ENCODE measurements around the gene GNG13.

GNG13 gene

DNA sequence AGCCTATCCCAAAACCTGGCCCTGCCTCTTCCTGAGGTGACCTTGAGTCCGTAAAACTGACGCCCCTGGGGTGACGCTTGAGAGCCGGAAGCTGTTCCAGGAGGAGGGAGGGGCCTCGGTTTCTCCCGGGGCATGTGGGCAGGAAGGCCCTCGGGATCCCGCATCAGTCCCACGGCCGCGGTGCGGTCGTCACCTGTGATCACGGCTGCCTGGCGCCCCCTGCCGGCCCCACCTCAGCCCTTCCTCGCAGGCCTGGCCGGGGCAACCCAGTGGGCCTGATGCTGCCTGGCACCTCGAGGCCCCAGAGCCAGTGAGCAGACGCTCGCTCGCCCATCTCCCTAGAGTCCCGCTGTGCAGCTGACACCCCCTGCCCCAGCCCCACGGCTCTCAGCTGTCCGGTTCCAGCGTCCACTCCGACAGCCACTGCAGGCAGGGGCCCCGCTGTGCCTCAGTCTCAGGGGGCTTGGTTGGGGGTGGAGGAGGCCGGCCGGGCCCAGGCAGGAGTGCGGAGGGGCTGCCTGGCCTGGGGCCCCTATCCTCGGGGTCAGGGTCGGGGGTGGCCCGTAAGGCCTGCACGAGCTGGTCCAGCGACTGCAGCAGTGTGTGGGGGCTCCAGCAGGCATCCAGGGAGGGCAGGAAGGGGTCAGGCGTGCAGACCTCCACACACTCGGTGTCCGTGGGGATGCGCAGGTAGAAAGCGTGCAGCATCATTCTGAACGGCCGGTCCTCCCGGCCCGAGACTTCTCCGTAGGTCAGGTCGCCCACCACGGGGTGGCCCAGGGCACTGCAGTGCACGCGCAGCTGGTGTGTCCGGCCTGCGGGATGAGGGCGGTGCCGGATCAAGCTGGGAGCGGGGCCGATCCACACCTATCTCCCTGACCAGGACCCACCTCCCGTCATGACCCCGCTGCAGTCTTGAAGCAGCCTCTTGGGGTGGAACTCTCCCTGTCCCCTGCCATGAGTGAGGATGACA, 14.7 kb downstream of the GNG13 start:
- TF ChIP-seq, protein P1, sequence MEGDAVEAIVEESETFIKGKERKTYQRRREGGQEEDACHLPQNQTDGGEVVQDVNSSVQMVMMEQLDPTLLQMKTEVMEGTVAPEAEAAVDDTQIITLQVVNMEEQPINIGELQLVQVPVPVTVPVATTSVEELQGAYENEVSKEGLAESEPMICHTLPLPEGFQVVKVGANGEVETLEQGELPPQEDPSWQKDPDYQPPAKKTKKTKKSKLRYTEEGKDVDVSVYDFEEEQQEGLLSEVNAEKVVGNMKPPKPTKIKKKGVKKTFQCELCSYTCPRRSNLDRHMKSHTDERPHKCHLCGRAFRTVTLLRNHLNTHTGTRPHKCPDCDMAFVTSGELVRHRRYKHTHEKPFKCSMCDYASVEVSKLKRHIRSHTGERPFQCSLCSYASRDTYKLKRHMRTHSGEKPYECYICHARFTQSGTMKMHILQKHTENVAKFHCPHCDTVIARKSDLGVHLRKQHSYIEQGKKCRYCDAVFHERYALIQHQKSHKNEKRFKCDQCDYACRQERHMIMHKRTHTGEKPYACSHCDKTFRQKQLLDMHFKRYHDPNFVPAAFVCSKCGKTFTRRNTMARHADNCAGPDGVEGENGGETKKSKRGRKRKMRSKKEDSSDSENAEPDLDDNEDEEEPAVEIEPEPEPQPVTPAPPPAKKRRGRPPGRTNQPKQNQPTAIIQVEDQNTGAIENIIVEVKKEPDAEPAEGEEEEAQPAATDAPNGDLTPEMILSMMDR (IDR thresholded peaks at IDR 0.05) = peak; percentile 85

DNA sequence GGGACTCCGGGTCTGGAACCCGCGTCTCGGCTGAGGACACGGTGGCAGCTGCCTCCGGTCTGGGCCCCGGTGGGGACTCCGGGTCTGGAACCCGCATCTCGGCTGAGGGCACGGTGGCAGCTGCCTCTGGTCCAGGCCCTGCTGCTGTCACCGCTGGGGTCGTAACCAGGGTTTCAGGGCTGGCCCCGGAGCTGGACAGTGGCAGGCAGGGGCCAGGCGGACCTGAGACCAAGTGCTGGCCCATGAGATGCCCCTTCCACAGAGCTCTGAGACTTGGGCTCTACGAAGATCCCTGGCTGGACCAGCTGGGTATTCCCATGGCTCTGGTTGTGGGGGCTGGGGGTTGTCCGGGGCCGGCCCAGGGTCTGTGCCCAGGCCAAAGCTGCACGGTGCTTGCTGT, 16.1 kb downstream of the GNG13 start:
- TF ChIP-seq, protein P1 (IDR thresholded peaks at IDR 0.05) = no peak

DNA sequence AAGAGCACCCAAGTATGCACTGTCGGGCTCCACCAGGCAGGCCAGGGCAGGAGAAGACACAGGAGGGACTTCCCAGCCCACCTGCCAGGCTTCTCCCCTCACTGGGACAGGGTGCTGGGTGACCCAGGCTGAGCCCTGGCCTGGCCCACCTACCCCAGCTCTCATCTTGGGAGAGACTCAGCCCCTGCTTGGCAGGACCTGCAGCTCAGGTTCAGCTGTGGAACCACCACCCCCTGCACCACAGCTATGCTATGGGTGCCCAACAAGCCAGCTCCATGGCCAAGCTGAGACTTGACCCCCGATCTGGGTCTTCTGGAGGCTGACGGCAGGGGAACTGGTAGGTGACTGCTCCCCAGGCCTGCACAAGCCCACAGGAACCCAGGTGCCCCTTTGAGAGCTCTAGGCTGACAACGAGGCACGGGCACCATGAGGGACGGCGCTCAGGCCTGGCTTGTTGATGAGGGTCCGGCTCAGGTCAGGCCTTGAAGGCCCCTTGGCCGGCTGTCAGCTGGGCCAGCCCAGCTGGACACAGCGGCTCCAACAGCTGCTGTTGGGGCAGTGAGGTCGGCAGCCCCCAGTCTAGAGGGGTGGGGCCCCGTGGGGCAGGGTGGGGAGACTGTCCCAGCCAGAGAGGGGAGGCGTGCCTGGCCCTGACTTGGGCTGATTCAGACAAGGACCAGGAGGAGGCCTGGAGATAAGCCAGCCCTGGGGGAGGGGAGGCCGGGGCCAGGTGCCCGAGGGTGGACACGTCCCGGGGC, 17.0 kb downstream of the GNG13 start:
- TF ChIP-seq, protein P1 (IDR thresholded peaks at IDR 0.05) = no peak

DNA sequence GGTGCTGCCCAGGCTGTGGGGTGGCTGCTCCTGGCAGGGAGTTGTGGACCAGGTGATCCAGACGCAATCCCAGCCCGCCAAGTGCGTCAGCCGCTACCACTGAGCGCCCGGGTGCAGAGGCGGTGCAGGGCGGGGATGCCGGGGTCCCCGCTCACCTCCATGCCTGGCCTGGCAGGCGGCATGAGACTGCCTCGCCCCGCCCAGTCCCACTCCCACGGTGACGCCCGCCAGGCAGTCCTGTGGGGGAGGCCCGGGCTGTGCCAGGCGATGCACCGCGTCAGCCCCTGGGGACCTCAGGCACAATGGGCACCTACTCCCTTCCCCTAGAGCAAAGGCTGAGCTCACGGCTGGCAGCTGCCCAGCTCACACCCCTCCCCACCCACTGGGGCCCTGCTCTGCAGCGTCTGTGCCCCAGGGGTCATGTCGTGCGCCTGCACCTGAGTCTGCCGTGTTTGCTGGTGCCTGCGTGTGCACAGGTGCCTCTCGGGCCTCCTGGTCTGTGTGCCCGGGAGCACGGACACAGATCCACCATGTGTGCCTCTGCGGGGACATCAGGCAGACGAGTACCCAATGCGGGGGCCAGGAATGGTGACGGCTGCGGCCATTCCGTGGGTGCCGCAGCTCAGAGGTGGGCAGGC, 17.6 kb downstream of the GNG13 start:
- TF ChIP-seq, protein P1 (IDR thresholded peaks at IDR 0.05) = no peak

DNA sequence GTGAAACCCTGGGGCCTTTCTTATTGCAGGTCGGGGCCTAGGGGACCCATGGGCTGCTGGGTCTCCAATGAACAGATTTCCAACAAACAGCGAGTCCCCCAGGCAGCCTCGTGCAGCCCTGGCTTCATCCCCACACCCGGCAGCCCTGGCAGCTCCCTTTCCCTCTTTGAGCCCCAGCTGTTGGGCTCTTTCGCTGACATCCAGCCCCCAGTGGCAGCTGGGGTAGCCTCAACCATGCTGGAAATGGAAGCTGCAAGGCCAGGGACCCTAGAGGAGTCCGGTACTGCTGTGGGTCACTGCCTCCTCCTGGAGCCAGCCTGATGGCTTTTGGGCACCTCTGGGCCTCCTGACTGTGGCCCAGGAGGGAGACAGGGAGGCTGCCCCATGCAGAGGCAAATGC, 18.3 kb downstream of the GNG13 start:
- TF ChIP-seq, protein P1 (IDR thresholded peaks at IDR 0.05) = no peak

DNA sequence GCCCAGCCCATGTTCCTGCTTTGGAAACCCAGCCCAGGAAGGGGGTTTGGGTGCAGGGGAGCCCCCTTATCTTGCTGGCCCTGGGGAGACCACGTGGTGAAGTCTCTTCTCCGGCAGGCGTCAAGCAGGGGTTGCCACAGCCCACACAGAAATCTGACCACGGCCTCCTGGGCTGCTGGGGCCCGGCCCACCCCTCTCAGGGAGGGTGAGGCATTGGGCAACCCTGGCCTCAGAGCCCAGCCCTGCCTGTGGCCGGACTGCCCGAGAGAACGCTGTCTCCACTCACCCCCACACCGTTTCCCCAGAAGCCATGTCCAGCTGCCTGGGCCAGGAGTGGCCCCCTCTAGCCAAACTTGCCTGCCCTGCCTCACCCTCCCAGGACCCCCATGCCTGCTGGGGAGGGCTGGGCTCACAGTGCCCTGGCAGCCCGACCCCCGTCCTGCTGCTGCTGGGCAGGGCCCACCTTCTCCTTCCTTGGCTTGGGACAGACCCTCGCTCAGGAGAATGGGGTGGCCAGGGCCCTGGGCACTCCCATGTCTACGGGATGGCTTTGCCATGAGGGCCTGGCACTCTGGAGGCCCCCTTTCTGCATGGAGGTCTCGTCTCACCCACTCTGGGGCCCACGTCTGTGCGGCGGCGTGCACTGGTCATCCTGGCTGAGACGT, 19.1 kb downstream of the GNG13 start:
- TF ChIP-seq, protein P1 (IDR thresholded peaks at IDR 0.05) = no peak

DNA sequence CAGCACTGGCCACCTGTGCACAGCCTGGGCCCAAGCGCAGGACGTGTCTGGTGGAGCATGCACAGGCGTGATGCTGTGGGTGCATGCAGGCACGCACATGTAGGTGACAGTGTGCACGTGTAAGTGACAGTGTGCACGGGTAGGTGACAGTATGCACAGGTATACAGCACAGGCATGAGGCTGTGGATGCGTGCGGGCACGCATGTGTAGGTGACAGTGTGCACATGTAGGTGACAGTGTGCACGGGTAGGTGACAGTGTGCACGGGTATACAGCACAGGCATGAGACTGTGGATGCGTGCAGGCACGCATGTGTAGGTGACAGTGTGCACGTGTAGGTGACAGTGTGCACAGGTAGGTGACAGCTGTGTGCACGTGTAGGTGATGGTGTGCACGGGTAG, 20.2 kb downstream of the GNG13 start:
- TF ChIP-seq, protein P1 (IDR thresholded peaks at IDR 0.05) = no peak
